HG03432 (cell line): ENCODE measurements around the gene TTC39A.
"Not testable (repeated sequence)": the region's sequence is repeated elsewhere in the genome, so short reads cannot be mapped to it uniquely, and the experiment has no call there.

ENCODE experiments used
- ATAC-seq: cut with Tn5 transposase; IDR thresholded peaks from one replicate; pipeline ENCODE4 v1.9.1; 2021; ENCODE audit warnings: mild to moderate bottlenecking, moderate library complexity; ENCODE audit not compliant: unreplicated experiment

TTC39A gene

GRCh38 chr1:51340380-51340779 is 10.0 kb upstream of the TTC39A start:
- ATAC-seq: no peak

GRCh38 chr1:51336711-51337110 is 6.3 kb upstream of the TTC39A start:
- ATAC-seq: no peak

- no peak for ATAC-seq
Observed at GRCh38 chr1:51336004-51336403, 5.6 kb upstream of the TTC39A start.

GRCh38 chr1:51331206-51332100 is 1.1 kb upstream of the TTC39A start:
- ATAC-seq: peak; percentile 63

GRCh38 chr1:51329443-51330325 is 678 bp downstream of the TTC39A start:
- ATAC-seq: no peak

GRCh38 chr1:51328926-51329325 is 1.4 kb downstream of the TTC39A start:
- no peak for ATAC-seq

- ATAC-seq: no peak
Observed at GRCh38 chr1:51328279-51328678, 2.1 kb downstream of the TTC39A start.

GRCh38 chr1:51327386-51327785 is 3.0 kb downstream of the TTC39A start:
- ATAC-seq: no peak

- ATAC-seq: no peak
Observed at GRCh38 chr1:51326839-51327238, 3.5 kb downstream of the TTC39A start.

- ATAC-seq: no peak
Observed at GRCh38 chr1:51325878-51326755, 4.2 kb downstream of the TTC39A start.

- no peak for ATAC-seq
Observed at GRCh38 chr1:51325391-51325790, 5.0 kb downstream of the TTC39A start.

GRCh38 chr1:51325011-51325385 is 5.4 kb downstream of the TTC39A start:
- not testable (repeated sequence) for ATAC-seq

- no peak for ATAC-seq
Observed at GRCh38 chr1:51324251-51325010, 5.9 kb downstream of the TTC39A start.

GRCh38 chr1:51323778-51324177 is 6.6 kb downstream of the TTC39A start:
- ATAC-seq: no peak

- ATAC-seq: no peak
Observed at GRCh38 chr1:51322417-51323101, 7.8 kb downstream of the TTC39A start.

- ATAC-seq: no peak
Observed at GRCh38 chr1:51321924-51322280, 8.5 kb downstream of the TTC39A start.

- ATAC-seq: no peak
Observed at GRCh38 chr1:51320967-51321923, 9.1 kb downstream of the TTC39A start.

- no peak for ATAC-seq
Observed at GRCh38 chr1:51317798-51318197, 12.6 kb downstream of the TTC39A start.

GRCh38 chr1:51316846-51317120 is 13.6 kb downstream of the TTC39A start:
- ATAC-seq: no peak
